Endothelial cell of umbilical vein (primary cell): Measurements from ENCODE around the gene LSM3. TPM values are rescaled to one million over a fixed set of nuclear protein-coding genes. Genes with fewer than 3 reads are reported as not detected.

Source experiments
- BruUV-seq: library from RNA; stranded (reverse); fragments of 400-500 nt; replicated peaks from 2 replicates; lab custom pipeline; 2021; lab: Mats Ljungman, UMichigan
- CTCF ChIA-PET: fragments of 300-600, 350-600 bp; sonication (Branson Sonifier 250); formaldehyde crosslinking; loops from one replicate; lab custom pipeline; 2021; ENCODE audit warnings: antibody characterized with exemption, inconsistent platforms; lab: Charles Lee
- POLR2A ChIA-PET: fragments of 300-600, 350-600 bp; sonication (Branson Sonifier 250); formaldehyde crosslinking; loops from one replicate; lab custom pipeline; 2021; ENCODE audit warnings: antibody characterized with exemption, inconsistent platforms; lab: Charles Lee
- DNase-seq: peaks from one replicate; pipeline ENCODE4 v3.0.0-alpha.2; 2011; ENCODE audit warnings: low read depth, low spot score
- FAIRE-seq: peaks from 2 replicates; lab custom pipeline; 2011; peaks lifted over from hg19 to GRCh38; lab: Jason Lieb, UNC
- H2AFZ ChIP-seq: 2 replicates; pipeline ENCODE4 v1.6.0; 2012; ENCODE audit warnings: low read depth, low read length, control low read depth, inconsistent platforms
- H3K27ac ChIP-seq: 2 replicates; pipeline ENCODE4 v1.5.1; 2011; ENCODE audit warnings: low read depth, mild to moderate bottlenecking, control low read depth, low read length, moderate library complexity; ENCODE audit not compliant: insufficient read depth
- H3K27me3 ChIP-seq, 2 experiments: 2 replicates each; pipeline versions ENCODE4 v1.6.0 to v1.6.1; 2011; ENCODE audit warnings: low read length in 2 of 2, mixed read lengths in 1 of 2; ENCODE audit not compliant: control insufficient read depth in 2 of 2, insufficient read depth in 2 of 2
- H3K36me3 ChIP-seq, 2 experiments: 2 replicates in 1 of 2; 3 replicates in 1 of 2; pipeline ENCODE4 v1.5.1; 2011; ENCODE audit warnings: low read length in 2 of 2, mild to moderate bottlenecking in 1 of 2, moderate library complexity in 1 of 2; ENCODE audit not compliant: control insufficient read depth in 2 of 2, insufficient read depth in 2 of 2; ENCODE audit errors: extremely low read depth in 1 of 2
- H3K4me1 ChIP-seq: 3 replicates; pipeline ENCODE4 v1.5.1; 2011; ENCODE audit warnings: mild to moderate bottlenecking, low read length; ENCODE audit not compliant: control insufficient read depth, insufficient read depth; ENCODE audit errors: extremely low read depth
- H3K4me2 ChIP-seq: 2 replicates; pipeline ENCODE4 v1.6.1; 2011; ENCODE audit warnings: low read length, control low read depth, mixed read lengths; ENCODE audit not compliant: insufficient read depth
- H3K4me3 ChIP-seq, 3 experiments: fragments of 200-600 bp in 1 of 3; sonication (generic), shearing (Covaris generic) in 1 of 3; replicated peaks in 1 of 3; 2 replicates each; pipeline ENCODE4 v1.5.1; 2011 to 2016; ENCODE audit warnings: control low read depth in 3 of 3, low read length in 3 of 3, mild to moderate bottlenecking in 2 of 3, inconsistent platforms in 1 of 3, low read depth in 1 of 3, moderate library complexity in 1 of 3; ENCODE audit not compliant: insufficient read depth in 1 of 3
- H3K79me2 ChIP-seq: 2 replicates; pipeline ENCODE4 v1.6.0; 2012; ENCODE audit warnings: low read length, inconsistent platforms; ENCODE audit not compliant: control insufficient read depth, insufficient read depth
- H3K9ac ChIP-seq: replicated peaks from 2 replicates; pipeline ENCODE3; 2011; ENCODE audit warnings: low read length, control low read depth; ENCODE audit not compliant: insufficient read depth; ENCODE audit errors: extremely low read depth
- H3K9me1 ChIP-seq: replicated peaks from 3 replicates; pipeline ENCODE4 v1.6.0; 2011; ENCODE audit warnings: mild to moderate bottlenecking, low read length; ENCODE audit not compliant: control insufficient read depth, insufficient read depth; ENCODE audit errors: extremely low read depth
- H3K9me3 ChIP-seq: replicated peaks from 2 replicates; pipeline ENCODE4 v1.5.1; 2012; ENCODE audit warnings: low read length, inconsistent platforms; ENCODE audit not compliant: control insufficient read depth, insufficient read depth
- H4K20me1 ChIP-seq: replicated peaks from 2 replicates; pipeline ENCODE3; 2011; ENCODE audit warnings: mild to moderate bottlenecking, low read length; ENCODE audit not compliant: control insufficient read depth, insufficient read depth; ENCODE audit errors: extremely low read depth
- CTCF ChIP-seq, 2 donors: IDR thresholded peaks; 1 replicate in 1 of 2; 2 replicates in 1 of 2; pipeline ENCODE4 v1.5.1; 2011; ENCODE audit warnings: low read length in 2 of 2, mild to moderate bottlenecking in 2 of 2, moderate library complexity in 2 of 2, control low read depth in 1 of 2, inconsistent platforms in 1 of 2, low read depth in 1 of 2; ENCODE audit not compliant: insufficient read depth in 1 of 2; ENCODE audit errors: extremely low read depth in 1 of 2
- EZH2 ChIP-seq: IDR thresholded peaks from 2 replicates; pipeline ENCODE4 v1.6.1; 2012; ENCODE audit warnings: borderline replicate concordance, low read depth, mild to moderate bottlenecking, moderate library complexity, low read length, inconsistent platforms; ENCODE audit not compliant: severe bottlenecking
- FOS ChIP-seq: IDR thresholded peaks from 2 replicates; pipeline ENCODE4 v1.6.1; 2011; ENCODE audit warnings: mild to moderate bottlenecking, low read length, moderate library complexity, borderline replicate concordance; ENCODE audit not compliant: insufficient read depth
- GATA2 ChIP-seq: IDR thresholded peaks from 2 replicates; pipeline ENCODE4 v1.7.0; 2011; ENCODE audit warnings: low read depth, mild to moderate bottlenecking, moderate library complexity, mixed read lengths, low read length; ENCODE audit not compliant: insufficient read length, insufficient read depth
- JUN ChIP-seq: IDR thresholded peaks from 2 replicates; pipeline ENCODE4 v1.6.1; 2011; ENCODE audit warnings: borderline replicate concordance, low read depth; ENCODE audit not compliant: insufficient read length, insufficient read depth
- MAX ChIP-seq: IDR thresholded peaks from 2 replicates; pipeline ENCODE4 v1.6.1; 2011; ENCODE audit not compliant: insufficient read depth, insufficient read length
- MYC ChIP-seq: IDR thresholded peaks from one replicate; pipeline ENCODE4 v1.6.1; 2011; ENCODE audit warnings: mild to moderate bottlenecking, low read depth, low read length
- POLR2A ChIP-seq: IDR thresholded peaks from 2 replicates; pipeline ENCODE4 v1.6.1; 2012; ENCODE audit warnings: low read depth, mild to moderate bottlenecking, control low read depth, low read length
- POLR2AphosphoS5 ChIP-seq: IDR thresholded peaks from 2 replicates; pipeline ENCODE4 v1.6.1; 2012; ENCODE audit warnings: low read depth, mild to moderate bottlenecking, control low read depth, low read length, moderate library complexity; ENCODE audit not compliant: insufficient read depth
- dilution Hi-C: fragments of 300-500 bp; cut with MboI; formaldehyde crosslinking; loops from one replicate; pipeline ENCODE4 v1.15.0; 2019; ENCODE audit warnings: low sequenced_read_pairs; ENCODE audit not compliant: extremely low pct_ligation_motif_present
- intact Hi-C: fragments of 100-400 bp; cut with micrococcal nuclease; formaldehyde crosslinking; loops from one replicate; pipeline ENCODE4 v1.10.0; 2022
- polyA plus RNA-seq, 4 experiments: library from polyadenylated mRNA; depleted of rRNA in 3 of 4; stranded (reverse) in 3 of 4; unstranded in 1 of 4; fragments of >200 nt; gene quantifications; 2 replicates each; pipeline versions ENCODE4 v1.2.1 to v1.2.3, GENCODE V29; 2011 to 2012; ENCODE audit warnings: missing spikeins in 1 of 4
- total RNA-seq: library from RNA; stranded (reverse); gene quantifications from 2 replicates; pipeline ENCODE4 v1.2.3, GENCODE V29; 2021

Gene LSM3
- total and polyA plus RNA-seq, 2 donors (not counting 3 experiments of a cell fraction or from before 2014, with no cell fraction given) = 4.4 to 13.0 TPM

- no peaks in the 10 kb centered on the region for H4K20me1 ChIP-seq
- no peak overlapping the region for H3K4me3 ChIP-seq
- no peak overlapping the region for H3K27ac ChIP-seq
- no peak overlapping the region for H2AFZ ChIP-seq
- H3K27me3 ChIP-seq = peaks cover 0 to 5% of the 10 kb centered on the region in 2 experiments
- H3K9ac ChIP-seq = no peak overlapping the region
- no peaks in the 10 kb centered on the region for H3K79me2 ChIP-seq
- ChIA-PET CTCF (interaction anchor here (1.9 kb wide), 1 partner anchor 41 kb away, joined by 5 read pairs; no protein-coding TSS in a partner anchor), POLR2A (no interaction called here)
- no peak for TF ChIP-seq POLR2AphosphoS5
- no peak for TF ChIP-seq GATA2
- no peak for TF ChIP-seq MYC
- TF ChIP-seq MAX = no peak
- no peak for TF ChIP-seq CTCF (IDR thresholded peaks at IDR 0.05; ENCODE audit: extremely low read depth in 1 of 2, insufficient read depth in 1 of 2, low read depth in 1 of 2, low read length in 2 of 2)
- TF ChIP-seq POLR2A = no peak
- TF ChIP-seq EZH2 = no peak
- TF ChIP-seq FOS = no peak
- TF ChIP-seq JUN = no peak
- no peak overlapping the region for H3K4me2 ChIP-seq
- FAIRE-seq (no peak), DNase-seq (no peak)
- H3K9me1 ChIP-seq = no peaks in the 10 kb centered on the region
- H3K9me3 ChIP-seq = no peaks in the 10 kb centered on the region
- no peaks in the 10 kb centered on the region for H3K36me3 ChIP-seq
- H3K4me1 ChIP-seq = no peaks in the 10 kb centered on the region
- intact Hi-C loops (no loop called here), dilution Hi-C loops (no loop called here)
- no TSS peak for BruUV-seq
These were observed 66.1 kb downstream of the LSM3 start for GRCh38 chr3:14244521-14245247.
